OCI-LY1 (cell line): Measurements from ENCODE around the gene OLFML3.

ENCODE experiments used
- H2AFZ ChIP-seq: fragments of 200-600 bp; sonication (generic), shearing (Covaris generic); 2 replicates; pipeline ENCODE4 v1.6.0; 2014; ENCODE audit warnings: antibody characterized with exemption, mild to moderate bottlenecking, low read length
- H3F3A ChIP-seq: fragments of 200-600 bp; sonication (generic), shearing (Covaris generic); 2 replicates; pipeline ENCODE4 v1.6.0; 2014; ENCODE audit warnings: mild to moderate bottlenecking, antibody characterized with exemption, low read length, moderate library complexity; ENCODE audit not compliant: insufficient read depth
- H3K27ac ChIP-seq: fragments of 200-600 bp; sonication (generic); 2 replicates; pipeline ENCODE4 v1.5.1; 2014; ENCODE audit warnings: low read length, mixed run types, mild to moderate bottlenecking, low read depth; ENCODE audit not compliant: poor library complexity, severe bottlenecking
- H3K27me3 ChIP-seq: fragments of 200-600 bp; sonication (generic); 2 replicates; pipeline ENCODE4 v1.6.0; 2014; ENCODE audit warnings: antibody characterized with exemption, mild to moderate bottlenecking, low read length, moderate library complexity; ENCODE audit not compliant: insufficient read depth
- H3K36me3 ChIP-seq: fragments of 200-600 bp; sonication (generic); 2 replicates; pipeline ENCODE4 v1.6.1; 2014; ENCODE audit warnings: mild to moderate bottlenecking, antibody characterized with exemption, low read length, moderate library complexity, mixed read lengths; ENCODE audit not compliant: insufficient read depth
- H3K4me1 ChIP-seq: fragments of 200-600 bp; sonication (generic); 2 replicates; pipeline ENCODE4 v1.5.1; 2014; ENCODE audit warnings: mild to moderate bottlenecking, low read length, moderate library complexity; ENCODE audit not compliant: insufficient read depth, severe bottlenecking
- H3K4me2 ChIP-seq: fragments of 200-600 bp; sonication (generic), shearing (Covaris generic); 2 replicates; pipeline ENCODE4 v1.6.1; 2014; ENCODE audit warnings: low read length
- H3K4me3 ChIP-seq: fragments of 200-600 bp; sonication (generic); 2 replicates; pipeline ENCODE4 v1.5.1; 2014; ENCODE audit warnings: low read length, low read depth, mild to moderate bottlenecking, mixed read lengths; ENCODE audit not compliant: poor library complexity, severe bottlenecking
- H3K79me2 ChIP-seq: fragments of 200-600 bp; shearing (Covaris generic); 2 replicates; pipeline ENCODE4 v1.6.1; 2016; ENCODE audit warnings: mixed run types, low read length, mixed read lengths; ENCODE audit not compliant: insufficient read depth
- H3K9ac ChIP-seq: fragments of 200-600 bp; sonication (generic), shearing (Covaris generic); 2 replicates; pipeline ENCODE4 v1.6.1; 2014; ENCODE audit warnings: mild to moderate bottlenecking, low read length, mixed read lengths
- H3K9me2 ChIP-seq: fragments of 200-600 bp; sonication (generic), shearing (Covaris generic); 2 replicates; pipeline ENCODE4 v1.6.1; 2014; ENCODE audit warnings: low read depth, mild to moderate bottlenecking, low read length, mixed read lengths
- H3K9me3 ChIP-seq: fragments of 200-600 bp; shearing (Covaris generic); 2 replicates; pipeline ENCODE4 v1.6.1; 2014; ENCODE audit warnings: low read length, mixed read lengths
- H4K20me1 ChIP-seq: fragments of 200-600 bp; sonication (generic), shearing (Covaris generic); 2 replicates; pipeline ENCODE4 v1.6.0; 2016; ENCODE audit warnings: mild to moderate bottlenecking, low read length; ENCODE audit not compliant: insufficient read depth
- CTCF ChIP-seq: fragments of 200-600 bp; sonication (generic), shearing (Covaris generic); IDR thresholded peaks from 2 replicates; pipeline ENCODE4 v1.5.1; 2017; ENCODE audit warnings: mild to moderate bottlenecking, antibody characterized with exemption, low read length, moderate library complexity, mixed read lengths
- EZH2 ChIP-seq: fragments of 200-600 bp; sonication (generic), shearing (Covaris generic); IDR thresholded peaks from 2 replicates; pipeline ENCODE4 v1.8.0; 2017; ENCODE audit warnings: borderline replicate concordance, mixed run types, mild to moderate bottlenecking, antibody characterized with exemption, low read length, moderate library complexity, mixed read lengths

Gene OLFML3

GRCh38 chr1:113935176-113935575, 44.1 kb upstream of the OLFML3 start:
- no peak for TF ChIP-seq EZH2
- no peak for TF ChIP-seq CTCF
- no peak overlapping the region for H3K4me3 ChIP-seq
- H3K79me2 ChIP-seq, result peaks cover 99% of the 10 kb centered on the region
- H3K27ac ChIP-seq, result no peak overlapping the region
- H3K4me1 ChIP-seq, result peaks cover 89% of the 10 kb centered on the region
- no peaks in the 10 kb centered on the region for H3K9me2 ChIP-seq
- H3K36me3 ChIP-seq, result peaks cover 5% of the 10 kb centered on the region; the same call in 1 of the 2 replicates
- H3K27me3 ChIP-seq, result no peaks in the 10 kb centered on the region
- no peaks in the 10 kb centered on the region for H3F3A ChIP-seq
- H3K9me3 ChIP-seq, result no peaks in the 10 kb centered on the region
- no peak overlapping the region for H3K9ac ChIP-seq
- H3K4me2 ChIP-seq, result no peak overlapping the region
- no peaks in the 10 kb centered on the region for H4K20me1 ChIP-seq
- no peak overlapping the region for H2AFZ ChIP-seq

- H3K27ac ChIP-seq, result peak overlapping the region; percentile 34
- no peaks in the 10 kb centered on the region for H3K27me3 ChIP-seq
- H3K9ac ChIP-seq, result no peak overlapping the region
- no peaks in the 10 kb centered on the region for H3K9me2 ChIP-seq
- peaks cover 91% of the 10 kb centered on the region for H3K4me1 ChIP-seq
- H4K20me1 ChIP-seq, result no peaks in the 10 kb centered on the region
- no peak for TF ChIP-seq EZH2
- TF ChIP-seq CTCF, result no peak
- H3K9me3 ChIP-seq, result no peaks in the 10 kb centered on the region
- H3F3A ChIP-seq, result no peaks in the 10 kb centered on the region
- 0 out of 2 replicates have a peak overlapping the region, but pooled peaks have one; percentile 3 for H3K4me2 ChIP-seq
- peaks cover 8% of the 10 kb centered on the region for H3K36me3 ChIP-seq
- no peak overlapping the region for H2AFZ ChIP-seq
- peaks cover 91% of the 10 kb centered on the region for H3K79me2 ChIP-seq
- no peak overlapping the region for H3K4me3 ChIP-seq
Measured at GRCh38 chr1:113935970-113936369, 43.3 kb upstream of the OLFML3 start.

GRCh38 chr1:113937146-113937545, 42.1 kb upstream of the OLFML3 start:
- Histone ChIP-seq H3K4me2 (peak overlapping the region; percentile 2; the same call in 1 of the 2 replicates), H3F3A (no peaks in the 10 kb centered on the region), H3K27me3 (no peaks in the 10 kb centered on the region), H3K9me2 (no peaks in the 10 kb centered on the region), H3K4me1 (peaks cover 88% of the 10 kb centered on the region), H3K79me2 (peaks cover 81% of the 10 kb centered on the region), H3K36me3 (peaks cover 16% of the 10 kb centered on the region), H3K9me3 (no peaks in the 10 kb centered on the region), H3K4me3 (no peak overlapping the region), H2AFZ (no peak overlapping the region), H3K27ac (peak overlapping the region; percentile 21), H4K20me1 (no peaks in the 10 kb centered on the region), H3K9ac (no peak overlapping the region)
- no peak for TF ChIP-seq EZH2
- no peak for TF ChIP-seq CTCF
